Epidermal melanocyte (primary cell): Measurements from ENCODE around the gene SPOCK2.
"Not testable (repeated sequence)": the region's sequence is repeated elsewhere in the genome, so short reads cannot be mapped to it uniquely, and the experiment has no call there.

Experiments used
- DNase-seq: peaks from one replicate; pipeline ENCODE4 v3.0.0; 2011; ENCODE audit warnings: low spot score; ENCODE audit not compliant: insufficient read length

Gene SPOCK2

GRCh38 chr10:72032409-72033162 lies 55.8 kb downstream of the SPOCK2 start:
- DNase-seq = not testable (repeated sequence)

- DNase-seq = no peak
These were observed 56.6 kb downstream of the SPOCK2 start for GRCh38 chr10:72031706-72032105.

DNA sequence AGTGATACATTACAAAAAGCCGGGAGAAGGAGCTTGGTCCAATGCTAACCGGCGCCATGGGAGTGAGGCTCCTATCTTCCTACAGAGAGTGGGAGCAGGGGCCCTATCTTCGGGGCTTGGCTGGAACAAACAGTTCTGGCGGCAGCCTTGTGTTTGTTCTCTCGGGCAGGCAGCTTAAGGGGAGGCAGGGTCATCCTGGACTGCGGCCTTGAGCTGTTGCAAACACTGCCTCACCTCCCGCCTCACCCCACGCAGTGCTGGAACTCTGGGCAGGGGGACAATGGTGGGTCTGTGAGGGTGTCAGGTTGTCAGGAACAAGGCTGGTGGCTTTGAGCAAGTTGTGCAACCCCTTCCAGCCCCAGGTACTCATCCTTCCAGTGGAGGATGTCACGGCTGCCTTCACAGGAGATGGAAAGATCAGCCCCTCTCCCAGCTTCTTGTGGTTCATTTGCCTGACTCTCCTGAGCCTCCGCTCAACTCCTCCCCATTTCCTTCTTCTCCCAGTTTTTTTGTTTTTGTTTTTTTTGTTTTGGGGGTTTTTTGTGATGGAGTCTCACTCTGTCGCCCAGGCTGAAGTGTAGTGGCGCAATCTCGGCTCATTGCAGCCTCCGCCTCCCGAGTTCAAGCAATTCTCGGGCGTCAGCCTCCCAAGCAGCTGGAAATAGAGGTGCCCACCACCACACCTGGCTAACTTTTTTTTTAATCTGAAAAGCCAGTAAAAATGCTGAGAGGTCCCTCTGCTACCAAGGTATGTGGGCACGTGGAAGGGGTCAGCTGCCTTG lies 57.4 kb downstream of the SPOCK2 start:
- no peak for DNase-seq

DNA sequence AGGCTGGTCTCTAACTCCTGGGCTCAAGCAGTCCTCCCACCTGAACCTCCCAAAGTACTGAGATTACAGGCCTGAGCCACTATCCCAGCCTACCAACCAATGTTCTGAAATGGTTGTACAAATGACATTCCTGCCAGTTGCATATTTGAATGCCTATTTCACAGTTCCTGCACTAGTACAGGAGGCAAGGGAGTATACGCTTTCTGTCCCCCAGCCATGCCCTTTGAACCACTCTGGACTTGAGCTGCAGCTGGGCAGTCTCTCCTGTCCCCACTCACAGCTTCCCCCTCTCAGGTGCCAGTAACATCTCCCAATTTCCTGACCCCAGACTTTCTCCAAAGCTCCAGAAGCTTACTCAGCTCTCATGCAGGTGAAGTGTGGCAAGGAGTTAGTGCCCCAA lies 58.9 kb downstream of the SPOCK2 start:
- DNase-seq = no peak

DNA sequence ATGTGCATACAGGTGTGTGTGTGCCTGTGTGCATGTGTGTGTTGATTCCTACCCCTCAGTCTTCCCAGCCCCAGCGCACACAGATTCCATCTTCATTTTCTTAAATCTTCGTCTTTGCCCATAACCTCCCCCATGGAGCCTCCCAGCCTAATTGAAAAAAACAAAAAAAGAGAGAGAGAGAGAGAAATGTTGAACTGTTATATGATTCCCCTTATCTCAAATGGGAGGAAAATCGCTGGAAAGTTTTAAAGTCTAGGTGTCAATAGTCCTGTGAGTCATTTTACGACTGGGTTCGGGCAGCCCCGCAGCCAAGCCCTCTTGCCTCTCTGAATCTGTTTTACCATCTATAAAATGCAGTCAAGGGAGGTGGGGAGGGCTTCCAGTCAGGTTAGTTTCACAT lies 60.9 kb downstream of the SPOCK2 start:
- no peak for DNase-seq

- DNase-seq = no peak
These were observed 61.9 kb downstream of the SPOCK2 start for GRCh38 chr10:72026278-72027111.

GRCh38 chr10:72025832-72026231 lies 62.5 kb downstream of the SPOCK2 start:
- DNase-seq = no peak

DNA sequence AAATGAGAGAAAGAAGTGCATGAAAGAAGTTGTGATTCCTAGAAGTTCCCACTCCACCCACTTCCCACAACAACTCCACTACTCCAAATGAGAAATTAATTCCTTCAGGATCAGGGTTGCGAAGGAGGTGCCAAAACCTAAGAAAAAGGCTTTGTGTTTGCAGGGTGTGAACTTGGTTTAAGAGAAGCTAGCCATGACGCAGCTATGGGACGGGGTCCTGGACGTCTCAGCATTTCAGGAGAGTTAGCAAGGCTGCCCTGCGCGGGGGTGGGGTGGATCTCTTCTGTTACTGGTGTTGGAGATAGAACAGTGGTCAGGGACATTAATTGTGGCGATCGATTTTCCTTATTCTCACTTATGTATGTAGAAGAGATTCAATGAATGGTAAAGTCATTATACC lies 63.0 kb downstream of the SPOCK2 start:
- no peak for DNase-seq

GRCh38 chr10:72024596-72024995 lies 63.8 kb downstream of the SPOCK2 start:
- DNase-seq = peak; percentile 38

- DNase-seq = no peak
These were observed 66.1 kb downstream of the SPOCK2 start for GRCh38 chr10:72022228-72022627.

DNA sequence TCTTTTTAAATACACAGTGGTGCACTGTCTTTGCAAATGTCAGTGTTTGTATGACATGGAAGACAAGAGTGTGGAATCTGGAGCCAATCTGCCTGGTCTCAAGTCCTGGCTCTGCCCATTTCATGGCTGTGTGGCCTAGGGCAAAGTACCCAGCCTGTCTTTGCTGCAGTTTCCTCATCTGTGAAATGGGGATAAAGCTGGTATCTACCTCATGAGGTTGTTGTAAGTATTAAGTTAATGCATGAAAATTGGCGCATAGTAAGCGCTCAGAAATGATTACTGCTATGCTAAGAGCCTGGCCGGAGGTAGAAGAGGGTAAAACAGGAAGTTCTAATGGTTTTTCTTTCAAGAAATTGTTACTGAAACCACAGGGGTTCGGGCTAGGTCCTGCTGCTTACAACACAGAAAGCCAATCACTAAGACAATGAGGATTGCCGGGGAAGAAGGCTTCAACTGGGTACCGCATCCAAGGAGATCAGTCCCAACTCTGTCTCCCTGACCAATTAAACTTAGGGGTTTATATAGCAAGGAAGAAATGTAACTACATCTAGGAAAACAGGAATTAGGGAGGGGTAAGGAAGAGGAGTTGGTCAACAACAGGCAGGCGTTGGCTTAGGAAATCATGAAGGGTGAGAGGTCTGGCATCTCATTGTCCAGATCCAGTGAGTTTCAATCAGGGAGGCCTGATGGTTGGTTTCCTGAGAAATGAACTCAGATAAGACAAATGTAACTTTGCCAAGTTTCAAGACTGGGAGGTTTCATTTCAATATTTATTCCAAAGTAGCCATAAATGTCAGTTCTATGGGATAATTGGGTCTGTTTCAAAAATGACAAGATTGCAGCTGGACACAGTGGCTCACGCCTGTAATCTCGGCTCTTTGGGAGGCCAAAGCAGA lies 67.2 kb downstream of the SPOCK2 start:
- DNase-seq = no peak

- no peak for DNase-seq
These were observed 69.1 kb downstream of the SPOCK2 start for GRCh38 chr10:72019085-72019876.

DNA sequence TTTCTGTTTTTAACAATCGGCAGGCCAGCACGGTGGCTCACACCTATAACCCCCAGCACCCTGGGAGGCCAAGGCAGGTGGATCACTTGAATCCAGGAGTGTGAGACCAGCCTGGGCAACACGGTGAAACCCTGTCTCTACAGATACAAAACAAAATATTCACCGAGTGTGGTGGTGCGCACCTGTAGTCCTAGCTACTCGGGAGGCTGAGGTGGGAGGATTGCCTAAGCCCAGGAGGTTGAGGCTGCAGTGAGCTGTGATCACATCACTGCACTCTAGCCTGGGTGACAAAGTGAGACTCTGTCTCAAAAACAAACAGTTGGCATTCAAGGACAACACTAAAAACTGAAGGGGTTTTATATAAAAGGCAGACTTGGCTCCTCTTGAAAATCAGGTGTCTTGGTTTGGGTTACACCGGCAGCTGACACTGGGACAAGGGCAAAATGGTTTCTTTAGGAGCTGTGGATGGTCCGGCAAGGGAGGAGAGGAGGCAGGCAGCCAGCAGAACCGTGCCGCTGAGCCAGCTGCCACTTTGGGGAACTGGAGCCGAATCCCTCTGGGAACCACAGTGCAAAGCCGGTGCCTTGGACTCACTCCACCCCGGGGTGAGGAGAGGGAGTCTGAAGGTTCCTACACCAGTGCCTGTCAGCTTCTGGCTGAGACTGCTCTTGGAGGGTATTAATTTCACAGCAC lies 71.6 kb downstream of the SPOCK2 start:
- no peak for DNase-seq

- no peak for DNase-seq
These were observed 72.5 kb downstream of the SPOCK2 start for GRCh38 chr10:72015841-72016240.

DNA sequence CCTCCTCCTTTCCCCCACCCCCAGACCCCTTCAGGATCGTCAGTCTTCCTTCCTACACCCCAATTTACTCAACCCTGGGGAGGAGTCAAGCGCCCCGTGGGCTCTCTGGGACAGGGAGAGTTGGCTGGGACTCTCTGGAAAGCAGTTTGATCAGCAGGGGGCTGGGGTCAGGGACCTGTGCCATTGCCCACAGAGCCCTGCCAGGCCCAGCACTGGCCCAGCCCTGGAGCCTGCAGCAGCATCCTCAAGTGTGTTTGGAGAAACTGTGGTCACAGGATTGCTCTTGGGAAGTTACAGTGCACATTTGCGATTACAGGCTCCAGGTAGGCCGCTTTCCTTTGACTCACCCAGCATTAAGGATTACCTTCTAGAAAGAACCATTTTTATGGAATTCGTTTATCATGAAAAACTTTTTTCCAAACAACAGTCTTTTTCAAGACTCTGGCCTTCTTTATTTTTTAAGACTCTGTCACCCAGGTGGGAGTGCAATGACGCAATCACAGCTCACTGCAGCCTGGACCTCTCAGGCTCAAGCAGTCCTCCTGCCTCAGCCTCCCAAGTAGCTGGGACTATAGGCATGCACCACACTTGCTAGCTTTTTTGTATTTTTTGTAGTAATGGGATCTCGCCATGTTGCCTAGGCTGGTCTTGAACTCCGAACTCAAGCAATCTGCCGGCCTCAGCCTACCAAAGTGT lies 73.4 kb downstream of the SPOCK2 start:
- no peak for DNase-seq

GRCh38 chr10:72014197-72014596 lies 74.2 kb downstream of the SPOCK2 start:
- no peak for DNase-seq

DNA sequence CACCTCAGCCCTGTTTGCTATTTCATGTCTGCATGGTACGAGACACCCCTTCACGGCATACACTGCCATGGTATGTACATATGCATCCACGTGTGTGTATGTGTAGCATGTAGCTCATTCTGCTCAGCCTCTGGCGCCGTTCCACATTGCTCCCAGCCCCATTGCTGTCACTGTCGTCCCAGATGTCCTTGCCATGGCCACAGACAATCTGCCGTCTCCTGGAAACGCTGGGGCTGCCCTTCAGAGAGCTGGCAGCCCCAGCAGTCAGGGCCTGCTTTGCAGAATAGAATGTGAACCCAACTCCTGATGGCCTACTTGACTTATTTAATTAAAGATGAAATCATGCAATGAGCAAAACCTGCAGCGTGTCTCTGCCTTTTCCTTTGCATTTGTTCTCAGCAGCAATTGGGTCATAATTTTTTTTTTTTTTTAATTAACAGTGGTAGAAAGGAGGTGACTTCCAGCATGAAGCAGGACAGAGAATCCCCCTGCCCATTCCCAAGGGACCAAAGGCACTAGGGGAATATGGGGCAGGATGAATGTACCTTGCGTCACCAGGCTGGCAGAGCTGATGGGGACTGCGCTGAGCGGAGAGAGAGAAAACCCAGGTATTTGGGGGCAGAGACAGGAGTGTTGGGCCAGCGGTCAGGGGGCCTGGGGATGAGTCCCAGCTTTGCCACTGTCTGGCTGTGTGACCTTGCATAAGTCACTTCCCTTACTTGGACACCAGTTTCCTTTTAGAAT lies 75.0 kb downstream of the SPOCK2 start:
- no peak for DNase-seq

DNA sequence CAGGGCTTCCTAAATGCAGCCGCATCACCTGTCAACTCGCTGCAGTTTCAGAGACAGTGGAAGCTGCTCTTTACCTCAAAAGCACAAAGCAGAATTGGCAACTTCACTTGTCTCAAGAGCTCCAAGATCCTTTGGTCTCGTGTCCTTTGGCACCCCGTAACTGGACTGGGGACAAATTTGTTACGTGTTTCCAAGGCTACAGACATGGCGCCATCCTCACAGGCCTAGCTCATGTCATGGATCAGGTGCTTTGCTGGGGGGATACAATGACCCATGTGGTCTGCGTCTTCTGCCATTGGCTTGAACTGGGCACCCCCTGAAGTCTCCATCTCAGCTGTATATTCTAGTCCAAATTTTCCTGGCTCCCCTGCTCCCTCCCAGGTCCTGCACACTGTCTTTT lies 75.6 kb downstream of the SPOCK2 start:
- DNase-seq = no peak
